ENCODE data around the gene HTRA1.

The HTRA1 gene

DNA sequence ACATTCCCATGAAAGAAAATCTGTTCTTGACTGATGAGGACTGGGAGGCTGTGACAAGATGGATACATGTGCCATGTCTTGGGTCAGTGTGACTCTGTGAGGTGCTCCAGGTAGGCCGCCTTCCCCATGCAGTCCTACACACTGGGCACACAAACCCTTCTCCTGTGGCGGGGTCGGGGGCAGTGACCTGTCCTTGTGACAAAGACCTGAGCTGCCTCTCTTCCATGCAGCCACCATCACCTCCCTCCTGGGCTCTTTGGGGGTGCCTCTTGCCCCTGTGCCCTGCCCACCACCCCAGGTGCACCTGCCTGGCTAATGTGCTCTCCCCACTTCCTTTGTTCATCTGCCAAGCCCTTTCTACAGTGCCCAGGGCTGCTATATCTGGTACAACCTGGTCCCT is 63.5 kb downstream of the HTRA1 start:
- no peak for DNase-seq

DNA sequence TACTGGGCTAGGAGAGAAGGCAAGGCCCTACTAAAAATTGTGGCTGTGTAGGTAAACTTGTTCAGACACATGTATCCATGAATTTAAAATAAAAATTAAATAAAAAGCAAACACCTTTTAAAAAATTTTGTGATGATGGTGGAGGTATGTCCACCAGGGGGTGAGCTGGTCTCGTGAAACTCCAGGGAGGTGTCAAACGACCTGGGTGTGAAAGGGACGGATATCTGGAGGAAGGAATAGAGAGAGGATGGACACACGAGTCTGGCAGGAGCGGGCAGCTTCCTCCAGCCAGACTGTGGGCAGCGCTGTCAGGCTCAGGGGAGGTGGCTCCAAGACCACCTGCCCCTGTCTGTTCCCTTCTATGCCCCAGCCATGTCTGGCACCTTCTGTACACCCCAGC is 64.4 kb downstream of the HTRA1 start:
- DNase-seq, result no peak

DNA sequence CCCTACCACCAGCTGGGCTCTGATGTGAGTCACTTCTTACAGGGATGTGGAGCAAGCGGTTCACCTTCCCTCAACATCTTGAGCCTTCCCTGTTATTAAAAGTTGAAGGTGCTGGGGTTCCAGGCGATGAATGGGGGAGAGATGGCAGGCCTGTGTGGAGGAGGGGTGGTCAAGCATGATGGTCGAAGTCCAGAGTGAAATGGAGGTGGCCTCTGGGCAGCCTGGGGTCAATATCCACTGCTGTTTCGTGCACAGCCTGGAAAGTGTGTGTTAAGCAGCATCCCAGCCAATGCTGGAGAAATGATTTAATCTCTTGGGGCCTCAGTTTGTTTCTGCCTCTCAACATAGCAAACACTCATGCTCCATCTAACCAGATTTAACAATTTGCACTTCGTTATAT is 65.5 kb downstream of the HTRA1 start:
- DNase-seq, result no peak

DNA sequence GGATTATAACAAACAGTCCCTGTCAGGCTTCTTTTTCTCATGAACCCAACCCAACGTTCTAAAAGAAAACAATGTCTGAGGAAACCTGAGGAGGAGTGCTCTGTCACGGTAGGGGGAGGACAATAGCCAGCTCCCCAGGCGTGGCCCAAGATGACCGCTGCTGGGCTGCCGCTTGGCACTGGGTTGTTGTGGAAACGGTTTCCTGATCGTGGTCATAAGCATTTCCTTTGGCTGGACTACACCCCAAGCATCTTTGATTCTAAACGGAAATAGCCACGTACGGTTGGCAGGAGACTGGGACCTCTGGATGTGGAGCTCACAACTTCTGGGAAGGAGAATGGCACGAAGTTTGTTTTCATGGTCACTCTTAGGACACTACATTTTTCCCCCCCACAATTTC is 68.8 kb downstream of the HTRA1 start:
- no peak for DNase-seq

DNA sequence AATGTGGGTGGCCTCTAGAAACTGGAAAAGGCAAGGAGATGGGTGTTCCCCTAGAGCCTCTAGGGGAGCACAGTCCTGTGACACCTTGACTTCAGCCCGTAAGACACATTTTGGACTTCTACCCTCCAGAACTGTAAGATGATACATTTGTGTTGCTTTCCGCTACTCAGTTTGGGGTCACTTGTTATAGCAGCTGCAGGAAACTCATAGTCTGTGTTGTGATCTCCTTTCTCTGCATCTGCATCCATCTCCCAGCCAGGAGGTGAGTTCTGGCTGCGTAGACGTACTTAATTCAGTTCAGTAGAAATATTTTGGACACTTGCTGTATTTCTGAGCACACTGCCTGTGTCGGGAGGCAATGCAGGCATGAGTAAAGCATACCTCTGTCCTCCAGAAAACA is 69.9 kb downstream of the HTRA1 start:
- no peak for DNase-seq

DNA sequence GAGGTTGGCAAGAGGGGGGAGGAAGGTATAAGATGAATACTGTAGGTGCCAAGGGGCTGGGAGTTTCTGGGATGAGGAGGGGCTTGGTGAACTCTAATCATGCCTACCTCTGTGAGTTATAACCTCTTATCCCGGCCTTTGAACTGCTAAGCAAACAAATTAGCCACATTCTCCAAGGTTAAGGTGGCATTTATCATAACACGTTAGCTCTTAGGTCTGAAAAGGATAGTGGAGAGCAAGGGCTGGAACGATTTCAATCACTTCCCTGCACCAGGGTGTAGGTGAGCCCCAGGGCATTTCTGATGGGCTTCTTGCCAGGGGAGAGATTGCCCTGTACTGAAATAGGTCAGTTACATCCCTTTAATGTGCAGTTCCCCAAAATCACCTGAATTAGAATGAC is 70.6 kb downstream of the HTRA1 start:
- no peak for DNase-seq

DNA sequence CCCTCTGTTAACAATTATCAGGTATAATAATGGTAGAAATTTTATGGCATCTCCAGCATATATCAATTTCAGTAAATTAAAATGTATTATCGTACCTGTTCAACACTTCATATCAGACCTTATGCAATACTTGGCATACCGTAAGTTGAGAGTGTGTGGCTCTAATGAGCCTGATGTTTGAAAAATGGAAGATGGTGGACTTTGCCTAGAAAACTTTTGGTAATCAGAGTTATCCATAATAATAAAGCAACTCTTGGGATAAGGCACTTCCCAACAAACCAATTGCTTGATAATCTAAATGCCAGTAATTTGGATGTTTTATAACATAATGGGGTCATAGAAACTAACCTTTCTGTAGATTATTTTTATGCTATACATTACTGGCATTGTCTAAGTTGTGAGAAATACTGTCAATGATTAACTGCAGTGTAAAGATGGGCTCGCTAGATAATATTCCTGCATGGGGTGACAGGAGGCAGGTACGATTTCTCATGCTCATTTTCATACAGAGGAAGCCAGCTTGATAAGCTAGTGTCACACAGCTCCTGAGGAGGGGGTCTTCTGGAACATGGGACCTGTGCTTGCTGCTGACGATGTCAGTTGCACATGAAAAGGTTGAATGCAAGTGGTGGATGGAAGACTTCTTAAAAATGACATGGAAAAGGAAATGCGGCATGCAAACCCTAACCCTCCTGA is 71.4 kb downstream of the HTRA1 start:
- no peak for DNase-seq

DNA sequence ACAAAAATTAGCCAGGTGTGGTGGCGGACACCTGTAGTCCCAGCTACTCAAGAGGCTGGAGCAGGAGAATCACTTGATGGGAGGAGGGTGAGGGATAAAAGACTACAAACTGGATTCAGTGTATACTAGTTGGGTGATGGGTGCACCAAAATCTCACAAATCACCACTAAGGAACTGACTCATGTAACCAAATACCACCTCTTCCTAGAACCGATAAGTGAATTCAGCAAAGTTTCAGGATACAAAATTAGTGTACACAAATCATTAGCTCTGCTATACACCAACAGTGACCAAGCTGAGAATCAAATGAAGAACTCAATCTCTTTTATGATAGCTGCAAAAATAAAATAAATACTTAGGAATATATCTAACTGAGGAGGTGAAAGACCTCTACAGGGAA is 76.2 kb downstream of the HTRA1 start:
- no peak for DNase-seq

DNA sequence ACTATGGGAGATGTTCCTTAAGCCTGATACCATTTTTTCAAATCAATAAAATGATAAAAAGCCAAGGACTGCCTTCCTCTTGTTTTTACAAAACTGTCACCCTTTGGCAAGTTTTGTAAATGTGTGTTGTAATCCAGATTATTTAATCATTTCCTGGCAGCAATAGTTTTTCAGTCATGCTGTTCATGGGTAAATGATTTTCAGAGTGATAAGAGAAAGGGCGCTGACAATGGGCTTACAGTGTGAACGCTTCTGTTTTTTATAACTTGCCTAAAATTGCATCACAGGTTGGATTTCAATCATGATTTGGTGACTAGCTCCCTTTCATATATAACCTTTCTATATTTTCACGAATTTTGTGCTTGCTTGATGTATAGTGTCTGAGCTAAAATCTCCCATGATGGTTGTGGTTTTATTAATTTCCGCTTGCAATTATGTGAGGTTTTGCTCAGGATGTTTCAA is 80.2 kb downstream of the HTRA1 start:
- DNase-seq, result no peak

DNA sequence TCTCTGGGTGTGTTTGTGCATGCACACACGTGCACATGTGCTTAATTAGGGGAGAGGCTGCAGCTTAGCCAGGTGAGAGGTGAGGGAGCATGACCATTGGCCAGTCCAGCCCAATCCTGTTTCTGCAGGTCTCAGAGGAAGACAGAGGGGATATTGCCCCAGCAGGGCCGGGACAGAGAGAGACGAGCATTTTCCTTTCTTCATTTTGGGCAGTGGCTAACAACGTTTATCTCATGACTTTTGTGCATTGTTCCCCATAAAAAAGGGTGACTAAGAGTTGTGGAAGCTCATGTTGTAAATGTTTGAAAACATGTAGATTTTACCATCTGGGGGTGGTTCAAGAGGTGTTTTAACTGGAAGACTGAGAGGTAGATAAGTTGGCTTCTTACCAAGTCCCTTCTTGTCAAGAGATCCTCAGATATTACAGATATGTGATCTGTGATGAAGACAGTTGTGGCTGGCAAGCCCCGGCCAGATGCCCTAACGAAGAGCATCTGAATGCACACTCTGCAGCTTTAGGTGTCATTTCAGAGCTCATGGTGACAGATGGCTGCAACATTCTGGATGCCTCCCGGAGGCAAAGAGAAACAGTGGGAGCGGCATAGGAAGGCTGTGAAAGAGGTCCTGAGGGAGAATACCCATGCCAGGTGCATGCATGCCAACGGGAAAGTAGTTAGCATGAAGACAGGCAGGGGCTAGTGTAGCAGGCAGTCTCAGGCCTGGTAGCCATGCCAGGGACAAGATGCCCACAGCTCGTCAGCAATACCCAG is 82.5 kb downstream of the HTRA1 start:
- no peak for DNase-seq

DNA sequence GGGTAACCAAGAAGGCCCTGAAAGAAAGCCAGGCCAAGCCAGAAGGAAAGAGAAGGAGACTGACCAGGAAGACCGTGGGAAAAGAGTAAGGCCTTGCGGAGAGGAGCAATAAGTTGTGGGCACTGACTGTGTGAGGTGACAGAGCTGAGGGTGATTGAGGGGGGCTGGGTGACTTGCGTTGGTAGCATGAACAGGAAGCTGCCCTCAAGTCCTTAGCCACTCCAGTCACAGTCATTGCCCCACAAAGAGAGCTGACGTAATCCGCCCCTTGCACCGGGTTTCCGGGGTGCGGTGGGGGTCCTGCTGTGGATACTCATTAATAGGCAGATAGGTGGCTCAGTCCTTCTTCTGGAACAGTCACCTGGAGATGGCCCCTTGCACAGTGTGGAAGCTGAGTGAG is 83.1 kb downstream of the HTRA1 start:
- no peak for DNase-seq

DNA sequence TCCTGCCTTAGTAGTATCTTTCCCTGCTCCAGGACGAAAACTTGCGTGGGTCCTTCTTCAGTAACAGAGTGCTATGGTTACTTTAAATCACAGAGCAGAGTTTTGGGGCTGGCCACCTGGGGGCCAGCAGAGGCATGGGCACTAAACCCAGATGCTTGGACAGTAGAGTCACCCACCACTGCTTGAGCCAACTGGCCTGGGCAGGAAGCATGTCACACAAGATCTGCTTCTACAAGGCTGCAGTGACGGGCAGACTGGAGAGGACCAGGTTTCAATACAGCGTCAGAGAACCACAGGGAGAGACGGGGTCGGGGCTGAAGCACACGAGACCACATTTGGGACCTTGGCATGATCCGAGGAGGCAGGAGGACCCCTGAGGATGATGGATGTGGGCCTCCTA is 84.9 kb downstream of the HTRA1 start:
- DNase-seq, result no peak

DNA sequence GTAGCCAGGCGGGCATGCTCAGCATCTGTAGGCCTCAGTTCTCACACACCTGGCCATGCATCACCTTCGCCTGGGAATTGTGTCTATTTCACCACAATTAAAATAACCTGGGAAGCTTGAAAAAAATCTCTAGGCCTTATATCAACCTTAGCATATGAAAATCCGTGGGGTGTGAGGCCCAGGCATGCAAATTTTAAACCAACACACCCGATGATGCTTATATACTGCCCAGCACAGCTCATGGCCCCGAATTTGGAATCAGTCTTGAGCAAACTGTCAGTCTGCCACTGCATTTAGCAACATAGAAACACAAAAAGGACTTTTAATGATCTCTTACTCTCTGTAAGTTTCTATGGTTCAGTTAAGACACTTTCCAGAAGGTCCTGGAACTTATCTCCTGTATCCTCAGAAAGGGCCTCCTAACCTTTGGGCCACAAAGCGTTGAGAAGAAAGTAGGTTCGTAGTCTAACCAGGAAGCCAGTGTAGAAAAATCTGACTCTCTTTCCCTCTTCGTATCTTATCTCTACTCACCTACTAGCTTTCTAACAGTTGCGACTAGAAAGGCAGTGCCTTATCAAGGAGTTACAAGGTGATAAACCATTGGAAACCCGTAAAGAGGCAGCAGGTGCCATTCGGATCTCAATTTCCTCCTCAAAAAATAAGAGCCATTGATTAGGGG is 87.2 kb downstream of the HTRA1 start:
- no peak for DNase-seq

DNA sequence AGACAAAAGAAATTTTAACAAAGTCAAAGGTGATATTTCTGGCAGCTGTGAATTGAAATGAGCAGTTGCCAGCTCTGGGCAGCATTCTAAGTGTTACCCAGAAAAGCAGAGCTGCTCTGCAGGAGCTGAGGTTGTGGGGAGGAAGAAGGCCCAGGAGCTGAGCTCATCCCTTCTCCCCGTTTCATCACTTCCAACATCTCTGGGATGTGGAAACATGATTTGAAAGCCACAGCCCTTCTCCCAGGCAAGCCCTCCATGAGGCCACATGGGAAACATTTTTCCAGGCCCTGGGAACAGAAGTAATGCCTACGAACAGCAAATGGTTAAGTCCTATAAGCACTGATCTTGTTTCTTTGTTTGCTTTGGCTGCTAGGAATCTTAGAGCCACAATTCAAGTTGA is 88.3 kb downstream of the HTRA1 start:
- DNase-seq, result no peak

DNA sequence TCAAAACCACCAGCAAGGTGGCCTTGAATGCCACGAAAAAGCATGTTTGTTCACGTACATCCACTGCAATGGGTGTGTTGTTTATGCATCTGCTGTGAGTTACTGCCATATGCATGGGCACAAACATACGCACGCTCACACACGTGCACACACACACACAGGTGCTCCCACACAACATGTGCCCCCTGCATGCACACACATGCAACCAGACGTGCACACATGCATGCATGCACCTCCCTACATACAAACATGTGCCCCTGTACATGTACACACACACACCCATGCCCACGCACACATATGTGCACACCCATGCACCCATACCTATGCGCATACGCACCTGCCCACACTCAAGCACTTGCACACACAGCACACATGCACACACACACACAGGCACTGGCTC is 89.1 kb downstream of the HTRA1 start:
- DNase-seq, result no peak

DNA sequence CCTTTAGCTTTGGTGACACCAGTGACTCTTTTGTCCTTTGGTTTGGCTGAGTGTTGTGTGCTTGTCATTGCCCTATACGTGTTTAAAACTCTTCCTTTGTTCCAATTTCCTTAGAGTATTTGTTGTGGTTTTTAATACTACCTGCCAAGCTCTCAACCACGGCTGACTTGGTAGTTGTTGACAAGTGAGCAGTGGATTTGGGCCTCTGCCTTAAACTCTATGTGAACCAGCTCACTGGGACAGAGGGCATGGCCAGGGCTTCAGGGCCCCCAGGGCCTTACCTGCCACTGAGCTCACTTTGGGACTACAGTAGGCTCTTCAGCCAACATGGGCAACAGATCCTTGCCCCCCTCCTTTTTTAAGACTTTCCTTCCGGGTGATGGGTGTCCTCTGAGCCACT is 89.6 kb downstream of the HTRA1 start:
- DNase-seq, result no peak

DNA sequence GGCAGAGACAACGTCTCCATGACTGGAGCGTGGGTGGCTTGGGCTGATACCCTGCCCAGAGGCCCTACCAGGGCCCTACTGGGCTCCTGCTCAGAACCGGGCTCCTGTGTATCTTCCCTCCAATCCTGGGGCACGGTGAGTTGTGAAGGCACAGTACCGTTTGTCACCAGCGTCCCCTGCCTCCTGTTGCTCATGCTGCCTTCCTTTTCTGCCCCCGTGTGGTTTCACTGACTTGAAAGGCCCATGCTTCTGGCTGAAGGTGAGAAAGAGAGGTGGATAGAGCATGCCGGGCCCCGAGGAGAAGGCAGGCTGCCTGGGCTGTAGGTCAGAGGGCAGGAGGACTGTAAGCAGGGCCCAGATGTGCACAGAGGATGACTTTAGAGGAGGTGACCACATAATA is 90.1 kb downstream of the HTRA1 start:
- DNase-seq, result no peak

DNA sequence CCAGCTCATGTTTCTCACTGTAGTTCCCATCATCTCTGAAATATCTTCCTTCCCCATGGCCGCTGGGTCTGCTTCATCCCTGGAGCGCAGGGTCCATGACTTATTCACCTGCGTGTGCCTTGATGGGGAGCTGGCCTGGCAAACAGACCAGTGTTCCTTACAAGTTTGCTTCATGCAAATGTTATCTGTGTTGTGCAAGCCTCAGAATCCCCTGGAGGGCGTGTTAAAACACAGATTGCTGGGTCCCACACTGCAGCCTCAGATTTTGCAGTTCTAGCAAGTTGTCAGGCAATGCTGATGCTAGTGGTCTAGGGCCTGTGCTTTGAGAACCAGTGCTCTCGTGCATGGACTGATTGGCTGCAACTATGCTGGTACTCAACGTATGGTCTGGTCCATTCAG is 92.0 kb downstream of the HTRA1 start:
- no peak for DNase-seq

DNA sequence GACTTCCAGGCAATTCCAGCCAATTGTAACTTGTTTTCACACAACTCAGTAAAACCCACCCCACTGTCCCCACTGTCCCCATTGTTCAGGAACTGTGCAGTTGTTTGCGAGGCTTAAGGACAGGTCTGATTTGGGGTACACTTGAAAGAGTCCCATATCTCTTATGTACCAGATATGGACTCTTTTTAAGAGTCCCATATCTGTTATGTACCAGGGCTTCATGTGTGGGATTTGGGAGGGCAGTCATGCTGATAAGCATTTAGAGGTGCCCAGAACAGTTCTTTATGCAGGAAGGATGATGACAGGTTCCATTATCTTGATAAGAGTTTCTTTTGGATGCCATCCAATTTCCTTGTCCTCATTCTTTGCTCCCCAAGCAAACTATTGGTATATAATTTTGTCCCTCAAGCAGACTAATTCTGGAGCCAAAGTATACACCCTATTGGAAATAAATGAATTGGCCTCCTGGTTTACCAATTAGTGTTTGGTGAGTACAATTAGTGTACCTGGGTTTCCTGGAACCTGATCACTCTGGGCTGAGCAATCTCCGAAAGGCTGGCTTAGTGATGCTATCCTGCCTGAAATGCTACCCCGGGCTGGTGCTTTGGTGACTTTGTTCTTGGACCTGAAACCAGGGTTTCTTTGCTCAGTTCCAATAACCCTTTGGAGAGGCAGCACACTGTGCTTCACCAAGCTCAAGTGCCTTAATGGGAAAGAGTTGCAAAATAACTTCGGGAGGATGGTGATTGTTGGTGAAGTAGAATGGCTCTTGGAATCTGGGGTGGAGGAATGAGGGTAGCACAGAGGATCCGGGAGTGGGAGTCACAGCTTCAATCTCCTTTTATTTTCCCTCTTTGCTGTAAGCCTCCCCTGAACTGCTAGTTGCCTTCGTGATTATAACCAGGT is 93.0 kb downstream of the HTRA1 start:
- no peak for DNase-seq

DNA sequence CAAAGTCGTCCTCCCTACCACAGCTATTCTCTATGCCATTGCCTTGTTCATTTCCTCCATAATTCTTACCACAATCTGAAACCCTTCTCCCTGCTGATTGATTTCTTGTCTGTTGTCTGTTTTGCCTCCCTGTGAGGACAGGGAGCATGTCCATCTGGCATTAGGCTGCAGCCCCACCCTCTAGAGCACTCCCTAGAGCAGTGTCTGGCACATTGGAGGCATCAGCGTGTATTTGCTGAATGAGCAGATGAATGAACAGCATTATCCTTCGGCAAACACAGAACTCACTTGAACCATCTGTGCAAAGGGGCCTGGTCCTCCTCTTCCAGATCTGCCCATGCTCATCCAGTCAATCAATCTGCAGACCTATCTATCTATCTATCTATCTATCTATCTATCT is 94.1 kb downstream of the HTRA1 start:
- no peak for DNase-seq

DNA sequence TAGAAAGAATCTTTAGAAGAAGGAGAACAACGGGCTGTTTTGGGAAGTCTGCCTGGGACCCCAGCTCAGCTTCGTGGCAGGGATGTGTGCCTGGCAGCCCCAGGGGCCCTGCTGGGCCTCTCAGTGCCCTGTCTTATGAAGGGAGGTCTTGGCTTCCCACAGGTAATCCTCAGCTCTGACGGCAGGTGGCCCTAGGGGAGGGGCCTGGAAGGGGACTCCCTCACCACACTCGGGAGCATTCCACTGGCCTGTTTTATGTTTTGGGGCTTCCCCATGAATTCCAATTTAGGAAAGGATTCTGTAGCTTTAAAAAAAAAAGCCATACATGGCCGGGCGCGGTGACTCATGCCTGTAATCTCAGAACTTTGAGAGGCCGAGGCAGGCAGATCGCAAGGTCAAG is 96.2 kb downstream of the HTRA1 start:
- no peak for DNase-seq

DNA sequence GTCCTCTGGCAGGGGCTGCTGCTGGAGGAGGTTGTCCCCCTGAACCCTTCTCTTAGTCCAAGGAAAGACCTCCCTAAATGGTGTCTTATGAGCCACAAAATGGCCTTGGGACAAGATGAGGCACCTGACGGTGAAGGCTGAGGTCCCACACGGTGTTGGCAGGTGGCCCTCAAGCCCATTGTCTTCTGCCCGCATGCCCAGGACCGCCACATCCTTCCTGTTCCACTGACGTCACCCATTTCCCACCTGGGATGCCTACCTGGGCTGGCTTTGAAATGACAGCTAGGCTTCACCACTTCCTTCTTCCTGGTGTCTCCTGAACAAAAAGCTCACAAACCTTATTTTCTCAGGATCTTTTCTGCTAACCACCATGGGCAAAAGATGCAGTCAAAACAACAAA is 97.1 kb downstream of the HTRA1 start:
- no peak for DNase-seq

DNA sequence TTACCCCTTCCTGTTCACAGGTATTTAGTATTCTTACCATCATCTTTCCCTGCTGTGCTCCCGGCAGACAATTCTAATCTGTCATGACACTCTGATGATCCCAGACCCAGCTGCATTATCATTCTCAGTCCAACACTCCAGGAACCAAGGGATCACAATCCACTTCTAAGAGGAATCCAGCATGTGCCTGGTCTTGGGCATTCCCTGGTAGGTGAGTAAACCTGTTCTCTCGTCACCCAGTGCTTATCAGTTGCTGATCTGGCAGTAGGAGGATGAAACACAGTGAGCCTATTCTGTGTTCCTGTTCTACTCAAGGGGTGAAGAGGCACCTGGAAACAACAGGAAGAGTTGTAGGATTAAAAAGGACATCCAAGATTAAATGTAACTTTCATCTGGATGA is 97.9 kb downstream of the HTRA1 start:
- DNase-seq, result no peak
